IMR-90 (cell line): Measurements from ENCODE around the gene VAMP4. TPM values are rescaled to one million over a fixed set of nuclear protein-coding genes. Genes with fewer than 3 reads are reported as not detected.

Experiments used
- ATAC-seq: fragments of 200-7000 bp; cut with Tn5 transposase; 2 replicates; pipeline ENCODE4 v1.9.1; 2020; ENCODE audit warnings: low read depth, mild to moderate bottlenecking, moderate library complexity
- BruUV-seq: library from RNA; stranded (reverse); fragments of 400-500 nt; replicated peaks from 2 replicates; lab custom pipeline; 2021; lab: Mats Ljungman, UMichigan
- CTCF ChIA-PET: fragments of 300-600 bp; formaldehyde crosslinking; extraction: SDS; loops from one replicate; lab custom pipeline; 2021; ENCODE audit warnings: antibody characterized with exemption; lab: Yijun Ruan, JAX
- POLR2A ChIA-PET: fragments of 300-600 bp; sonication (Branson Sonifier 250); formaldehyde crosslinking; loops from one replicate; lab custom pipeline; 2022; ENCODE audit warnings: antibody characterized with exemption; ENCODE audit not compliant: unreplicated experiment; lab: Charles Lee
- DNase-seq: peaks from one replicate; pipeline ENCODE4 v3.0.0; 2013
- H2AFZ ChIP-seq: replicated peaks from 2 replicates; pipeline ENCODE3; 2013; ENCODE audit warnings: low read length, mild to moderate bottlenecking; ENCODE audit not compliant: poor library complexity
- H2AK5ac ChIP-seq: 2 replicates; pipeline ENCODE4 v1.6.1; 2013; ENCODE audit warnings: low read depth, low read length, inconsistent platforms
- H2AK9ac ChIP-seq: replicated peaks from 2 replicates; pipeline ENCODE3; 2013; ENCODE audit warnings: mild to moderate bottlenecking, low read depth, low read length, moderate library complexity; ENCODE audit not compliant: poor library complexity
- H2BK120ac ChIP-seq: 2 replicates; pipeline ENCODE4 v1.6.1; 2013; ENCODE audit warnings: low read depth, low read length, inconsistent platforms
- H2BK15ac ChIP-seq: 3 replicates; pipeline ENCODE4 v1.6.1; 2013; ENCODE audit warnings: low read depth, low read length, inconsistent platforms
- H2BK20ac ChIP-seq: 2 replicates; pipeline ENCODE4 v1.6.1; 2013; ENCODE audit warnings: low read depth, mild to moderate bottlenecking, inconsistent platforms, low read length, moderate library complexity
- H2BK5ac ChIP-seq: 2 replicates; pipeline ENCODE4 v1.6.1; 2013; ENCODE audit warnings: mild to moderate bottlenecking, low read depth, low read length, inconsistent platforms; ENCODE audit not compliant: poor library complexity, severe bottlenecking
- H3K14ac ChIP-seq: replicated peaks from 2 replicates; pipeline ENCODE4 v1.6.1; 2013; ENCODE audit warnings: low read depth, low read length, inconsistent platforms
- H3K18ac ChIP-seq: 2 replicates; pipeline ENCODE4 v1.6.1; 2013; ENCODE audit warnings: low read depth, low read length, control low read depth
- H3K23ac ChIP-seq: 2 replicates; pipeline ENCODE4 v1.6.1; 2013; ENCODE audit warnings: low read depth, low read length, inconsistent platforms
- H3K27ac ChIP-seq: 2 replicates; pipeline ENCODE4 v1.5.1; 2013; ENCODE audit warnings: mild to moderate bottlenecking, control low read depth, low read length; ENCODE audit not compliant: insufficient read depth
- H3K27me3 ChIP-seq: 2 replicates; pipeline ENCODE4 v1.6.1; 2013; ENCODE audit warnings: low read length; ENCODE audit not compliant: control insufficient read depth, insufficient read depth
- H3K36me3 ChIP-seq: 2 replicates; pipeline ENCODE4 v1.6.1; 2013; ENCODE audit warnings: low read length, mixed read lengths; ENCODE audit not compliant: control insufficient read depth, insufficient read depth
- H3K4ac ChIP-seq: 2 replicates; pipeline ENCODE4 v1.6.1; 2013; ENCODE audit warnings: low read depth, low read length, inconsistent platforms
- H3K4me1 ChIP-seq: 2 replicates; pipeline ENCODE4 v1.6.1; 2013; ENCODE audit warnings: low read length, mixed read lengths; ENCODE audit not compliant: control insufficient read depth, insufficient read depth
- H3K4me2 ChIP-seq: 2 replicates; pipeline ENCODE4 v1.6.1; 2013; ENCODE audit warnings: low read depth, mild to moderate bottlenecking, control low read depth, low read length, moderate library complexity
- H3K4me3 ChIP-seq: 2 replicates; pipeline ENCODE4 v1.5.1; 2013; ENCODE audit warnings: low read depth, mild to moderate bottlenecking, control low read depth, low read length, moderate library complexity; ENCODE audit not compliant: insufficient read depth
- H3K56ac ChIP-seq: 2 replicates; pipeline ENCODE4 v1.6.1; 2013; ENCODE audit warnings: low read length, inconsistent platforms; ENCODE audit not compliant: insufficient read depth; ENCODE audit errors: extremely low read depth
- H3K79me1 ChIP-seq, 2 experiments: 2 replicates each; pipeline ENCODE4 v1.6.1; 2013; ENCODE audit warnings: low read length in 2 of 2, inconsistent platforms in 1 of 2, low read depth in 1 of 2
- H3K9ac ChIP-seq: 2 replicates; pipeline ENCODE4 v1.6.1; 2013; ENCODE audit warnings: low read depth, low read length, control low read depth
- H3K9me1 ChIP-seq: 2 replicates; pipeline ENCODE4 v1.6.1; 2013; ENCODE audit warnings: low read length, inconsistent platforms; ENCODE audit not compliant: insufficient read depth
- H3K9me3 ChIP-seq: 2 replicates; pipeline ENCODE4 v1.6.1; 2013; ENCODE audit warnings: low read length; ENCODE audit not compliant: control insufficient read depth, insufficient read depth
- H4K20me1 ChIP-seq: 2 replicates; pipeline ENCODE4 v1.6.1; 2013; ENCODE audit warnings: low read length, inconsistent platforms; ENCODE audit not compliant: insufficient read depth
- H4K5ac ChIP-seq: 2 replicates; pipeline ENCODE4 v1.6.1; 2013; ENCODE audit warnings: mild to moderate bottlenecking, low read depth, low read length, control low read depth
- H4K8ac ChIP-seq, 2 experiments: 2 replicates each; pipeline ENCODE4 v1.6.1; 2013; ENCODE audit warnings: low read depth in 2 of 2, low read length in 2 of 2, control low read depth in 1 of 2, inconsistent platforms in 1 of 2
- H4K91ac ChIP-seq: 2 replicates; pipeline ENCODE4 v1.6.1; 2013; ENCODE audit warnings: low read depth, low read length, inconsistent platforms; ENCODE audit not compliant: insufficient read depth
- BHLHE40 ChIP-seq: fragments of 150-350 bp; IDR thresholded peaks from 2 replicates; pipeline ENCODE4 v1.6.1; 2016; ENCODE audit warnings: mild to moderate bottlenecking, low read depth, low read length
- CEBPB ChIP-seq: IDR thresholded peaks from 2 replicates; pipeline ENCODE4 v1.6.1; 2012; ENCODE audit warnings: low read depth, low read length, improper control_type of control experiment
- CHD1 ChIP-seq: IDR thresholded peaks from 2 replicates; pipeline ENCODE4 v1.6.1; 2012; ENCODE audit warnings: low read depth, low read length, improper control_type of control experiment
- FOS ChIP-seq: fragments of 150-350 bp; IDR thresholded peaks from 2 replicates; pipeline ENCODE4 v1.6.1; 2016; ENCODE audit warnings: low read depth, low read length
- MAFK ChIP-seq: IDR thresholded peaks from 2 replicates; pipeline ENCODE4 v1.6.1; 2012; ENCODE audit warnings: low read depth, low read length, improper control_type of control experiment
- MAZ ChIP-seq: IDR thresholded peaks from 2 replicates; pipeline ENCODE4 v1.6.1; 2012; ENCODE audit warnings: low read depth, mild to moderate bottlenecking, low read length, improper control_type of control experiment, moderate library complexity, borderline replicate concordance
- MXI1 ChIP-seq: IDR thresholded peaks from 2 replicates; pipeline ENCODE4 v1.6.1; 2012; ENCODE audit warnings: low read depth, mild to moderate bottlenecking, low read length, moderate library complexity, borderline replicate concordance
- NFE2L2 ChIP-seq: fragments of 150-350 bp; IDR thresholded peaks from 2 replicates; pipeline ENCODE4 v1.6.1; 2016; ENCODE audit warnings: low read depth, mild to moderate bottlenecking, low read length
- POLR2A ChIP-seq: IDR thresholded peaks from 2 replicates; pipeline ENCODE4 v1.6.1; 2012; ENCODE audit warnings: mild to moderate bottlenecking, low read depth, low read length
- RAD21 ChIP-seq: IDR thresholded peaks from 2 replicates; pipeline ENCODE4 v1.6.1; 2012; ENCODE audit warnings: low read length, improper control_type of control experiment
- RCOR1 ChIP-seq: IDR thresholded peaks from 2 replicates; pipeline ENCODE4 v1.6.1; 2012; ENCODE audit warnings: mild to moderate bottlenecking, low read length, improper control_type of control experiment; ENCODE audit not compliant: insufficient replicate concordance
- RFX5 ChIP-seq: IDR thresholded peaks from 2 replicates; pipeline ENCODE4 v1.8.0; 2012; ENCODE audit warnings: low read depth, mild to moderate bottlenecking, low read length, moderate library complexity
- SMC3 ChIP-seq: fragments of 150-350 bp; IDR thresholded peaks from 2 replicates; pipeline ENCODE4 v1.6.1; 2016; ENCODE audit warnings: low read depth, mild to moderate bottlenecking, antibody characterized with exemption, low read length, moderate library complexity
- WGBS, 2 experiments: methylation state at CpG; one replicate each; pipeline versions ENCODE4 v1.1.5 to v1.1.7; 2013; ENCODE audit warnings: missing lambda C conversion rate in 2 of 2; ENCODE audit not compliant: insufficient read length in 1 of 2; ENCODE audit errors: extremely low coverage in 2 of 2; 5-methylcytosine and 5-hydroxymethylcytosine counted together
- dilution Hi-C: fragments of 300-500 bp; cut with HindIII; formaldehyde crosslinking; loops from one replicate; pipeline ENCODE4 v1.14.3; 2018; ENCODE audit warnings: low sequenced_read_pairs; ENCODE audit not compliant: unreplicated experiment
- in situ Hi-C: fragments of 300-500 bp; cut with MboI; formaldehyde crosslinking; loops from 3 replicates; pipeline ENCODE4 v1.14.3; 2019; ENCODE audit warnings: low sequenced_read_pairs, inconsistent platforms, mixed read lengths
- intact Hi-C: fragments of 100-400 bp; cut with micrococcal nuclease; formaldehyde crosslinking; loops from 2 replicates; pipeline ENCODE4 v1.10.0; 2022
- polyA plus RNA-seq, 3 experiments: library from polyadenylated mRNA; depleted of rRNA; stranded (reverse); fragments of >200 nt; gene quantifications; 2 replicates each; pipeline ENCODE4 v1.2.3, GENCODE V29; 2012; ENCODE audit warnings: low replicate concordance in 1 of 3
- total RNA-seq: library from RNA; depleted of rRNA; stranded (reverse); fragments of >200 nt; gene quantifications from 2 replicates; pipeline ENCODE4 v1.2.3, GENCODE V29; 2012
- TF ChIP-seq, protein P1 (sequence below): fragments of 150-350 bp; IDR thresholded peaks from 2 replicates; pipeline ENCODE4 v1.6.1; 2016; ENCODE audit warnings: low read depth, mild to moderate bottlenecking, low read length, moderate library complexity, borderline replicate concordance
- TF ChIP-seq, protein P2 (sequence below): conservative IDR thresholded peaks from 2 replicates; pipeline ENCODE4 v1.5.1; 2012; ENCODE audit warnings: mild to moderate bottlenecking, low read depth, low read length, improper control_type of control experiment
- TF ChIP-seq, protein P3 (sequence below): fragments of 150-350 bp; IDR thresholded peaks from 2 replicates; pipeline ENCODE4 v1.6.1; 2017; ENCODE audit warnings: mild to moderate bottlenecking, antibody characterized with exemption, low read length, low read depth

The VAMP4 gene
- total and polyA plus RNA-seq, 2 of the 4 experiments (the other 2 are of a cell fraction) = 3.4 to 5.4 TPM

DNA sequence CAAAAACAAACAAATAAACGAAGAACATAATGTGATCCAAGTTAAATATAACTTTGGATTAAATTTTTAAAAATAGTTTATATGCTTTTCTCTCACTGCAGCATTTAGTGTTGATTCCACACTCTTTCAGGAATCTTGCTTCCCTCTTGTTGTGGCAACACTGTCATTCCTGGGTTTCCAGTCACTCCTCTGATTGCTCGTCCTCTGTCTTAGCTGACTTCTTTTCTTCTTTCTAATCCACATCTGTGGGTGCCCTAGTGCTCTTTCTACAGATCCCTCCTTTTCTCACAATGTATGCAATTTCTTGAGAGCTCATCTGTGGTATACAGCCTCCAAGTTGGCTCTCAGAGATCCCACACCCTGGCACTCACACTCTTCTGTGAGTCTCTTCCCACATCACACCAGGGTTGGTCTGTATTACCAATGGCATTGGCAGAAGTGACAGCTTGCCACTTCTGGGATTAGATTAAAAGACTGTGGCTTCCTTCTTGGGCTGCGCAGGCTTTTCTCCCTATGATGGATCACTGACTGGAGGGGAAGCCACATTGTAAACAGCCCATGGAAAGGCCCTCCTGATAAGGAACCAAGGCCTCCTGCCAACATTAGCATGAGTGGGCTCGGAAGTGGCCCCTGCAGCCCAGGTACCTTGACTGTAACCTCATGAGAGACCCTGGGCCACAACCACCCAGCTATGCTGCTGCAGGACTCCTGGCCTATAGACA is 77.8 kb downstream of the VAMP4 start:
- CTCF ChIA-PET = interaction anchor here (0.6 to 1.6 kb wide), 2 partner anchors 14 to 150 kb away, joined by 5 to 6 read pairs; no protein-coding TSS in a partner anchor

More for the DNA sequence above, 77.8 kb downstream of the VAMP4 start:
- Histone ChIP-seq H4K91ac (no peak overlapping the region), H3K14ac (no peak overlapping the region), H2BK15ac (no peak overlapping the region), H4K20me1 (no peaks in the 10 kb centered on the region), H3K4me1 (no peaks in the 10 kb centered on the region), H3K9me3 (no peaks in the 10 kb centered on the region), H3K27ac (no peak overlapping the region), H3K4ac (no peak overlapping the region), H3K18ac (no peak overlapping the region), H3K4me2 (no peak overlapping the region), H3K4me3 (no peak overlapping the region), H2BK120ac (no peak overlapping the region), H2BK20ac (no peak overlapping the region), H3K79me1 (no peaks in the 10 kb centered on the region), H2AK5ac (no peak overlapping the region), H4K8ac (no peak overlapping the region), H3K56ac (no peak overlapping the region), H3K36me3 (no peaks in the 10 kb centered on the region), H3K27me3 (peaks cover 1% of the 10 kb centered on the region), H2BK5ac (no peak overlapping the region), H2AK9ac (no peak overlapping the region), H3K9me1 (no peaks in the 10 kb centered on the region), H3K23ac (no peak overlapping the region), H3K9ac (no peak overlapping the region), H2AFZ (no peak overlapping the region), H4K5ac (no peak overlapping the region)
- no TSS peak for BruUV-seq
- POLR2A ChIA-PET = interaction anchor here (0.6 kb wide), 1 partner anchor 78 kb away, joined by 3 read pairs; the partner anchor contains the start of gene VAMP4
- in situ Hi-C loops (no loop called here), dilution Hi-C loops (no loop called here), intact Hi-C loops (no loop called here)
- TF ChIP-seq FOS = no peak
- no peak for TF ChIP-seq POLR2A
- TF ChIP-seq, protein P1, sequence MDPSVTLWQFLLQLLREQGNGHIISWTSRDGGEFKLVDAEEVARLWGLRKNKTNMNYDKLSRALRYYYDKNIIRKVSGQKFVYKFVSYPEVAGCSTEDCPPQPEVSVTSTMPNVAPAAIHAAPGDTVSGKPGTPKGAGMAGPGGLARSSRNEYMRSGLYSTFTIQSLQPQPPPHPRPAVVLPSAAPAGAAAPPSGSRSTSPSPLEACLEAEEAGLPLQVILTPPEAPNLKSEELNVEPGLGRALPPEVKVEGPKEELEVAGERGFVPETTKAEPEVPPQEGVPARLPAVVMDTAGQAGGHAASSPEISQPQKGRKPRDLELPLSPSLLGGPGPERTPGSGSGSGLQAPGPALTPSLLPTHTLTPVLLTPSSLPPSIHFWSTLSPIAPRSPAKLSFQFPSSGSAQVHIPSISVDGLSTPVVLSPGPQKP = no peak
- no peak for TF ChIP-seq NFE2L2
- no peak for TF ChIP-seq MAZ
- TF ChIP-seq RCOR1 = no peak
- TF ChIP-seq, protein P2, sequence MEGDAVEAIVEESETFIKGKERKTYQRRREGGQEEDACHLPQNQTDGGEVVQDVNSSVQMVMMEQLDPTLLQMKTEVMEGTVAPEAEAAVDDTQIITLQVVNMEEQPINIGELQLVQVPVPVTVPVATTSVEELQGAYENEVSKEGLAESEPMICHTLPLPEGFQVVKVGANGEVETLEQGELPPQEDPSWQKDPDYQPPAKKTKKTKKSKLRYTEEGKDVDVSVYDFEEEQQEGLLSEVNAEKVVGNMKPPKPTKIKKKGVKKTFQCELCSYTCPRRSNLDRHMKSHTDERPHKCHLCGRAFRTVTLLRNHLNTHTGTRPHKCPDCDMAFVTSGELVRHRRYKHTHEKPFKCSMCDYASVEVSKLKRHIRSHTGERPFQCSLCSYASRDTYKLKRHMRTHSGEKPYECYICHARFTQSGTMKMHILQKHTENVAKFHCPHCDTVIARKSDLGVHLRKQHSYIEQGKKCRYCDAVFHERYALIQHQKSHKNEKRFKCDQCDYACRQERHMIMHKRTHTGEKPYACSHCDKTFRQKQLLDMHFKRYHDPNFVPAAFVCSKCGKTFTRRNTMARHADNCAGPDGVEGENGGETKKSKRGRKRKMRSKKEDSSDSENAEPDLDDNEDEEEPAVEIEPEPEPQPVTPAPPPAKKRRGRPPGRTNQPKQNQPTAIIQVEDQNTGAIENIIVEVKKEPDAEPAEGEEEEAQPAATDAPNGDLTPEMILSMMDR = no peak
- TF ChIP-seq BHLHE40 = no peak
- no peak for TF ChIP-seq RFX5
- TF ChIP-seq, protein P3, sequence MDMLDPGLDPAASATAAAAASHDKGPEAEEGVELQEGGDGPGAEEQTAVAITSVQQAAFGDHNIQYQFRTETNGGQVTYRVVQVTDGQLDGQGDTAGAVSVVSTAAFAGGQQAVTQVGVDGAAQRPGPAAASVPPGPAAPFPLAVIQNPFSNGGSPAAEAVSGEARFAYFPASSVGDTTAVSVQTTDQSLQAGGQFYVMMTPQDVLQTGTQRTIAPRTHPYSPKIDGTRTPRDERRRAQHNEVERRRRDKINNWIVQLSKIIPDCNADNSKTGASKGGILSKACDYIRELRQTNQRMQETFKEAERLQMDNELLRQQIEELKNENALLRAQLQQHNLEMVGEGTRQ = no peak
- no peak for TF ChIP-seq CHD1
- no peak for TF ChIP-seq RAD21
- no peak for TF ChIP-seq SMC3
- no peak for TF ChIP-seq MAFK
- no peak for TF ChIP-seq MXI1
- no peak for TF ChIP-seq CEBPB
- WGBS, 2 experiments = no CpG with 5 or more reads among the region's 4 CpGs
- ATAC-seq (no peak), DNase-seq (no peak)
